GM12878 (cell line): ENCODE data around the gene THAP4. TPM values are rescaled to one million over a fixed set of nuclear protein-coding genes. Genes with fewer than 3 reads are reported as not detected.

Source experiments
- ATAC-seq: fragments of 200-7000 bp; cut with Tn5 transposase; 3 replicates; pipeline ENCODE4 v1.9.1; 2020; ENCODE audit warnings: mild to moderate bottlenecking, moderate library complexity
- BruUV-seq: library from RNA; stranded (reverse); fragments of 400-500 nt; replicated peaks from 2 replicates; lab custom pipeline; 2021; lab: Mats Ljungman, UMichigan
- CTCF ChIA-PET: fragments of 300-600 bp; sonication (Branson Sonifier 250); formaldehyde crosslinking; extraction: SDS; loops from one replicate; lab custom pipeline; 2021; ENCODE audit warnings: inconsistent platforms; lab: Yijun Ruan, JAX
- POLR2A ChIA-PET: fragments of 350-600 bp; formaldehyde crosslinking; extraction: SDS; loops from one replicate; lab custom pipeline; 2021; ENCODE audit warnings: inconsistent platforms; lab: Charles Lee
- RAD21 ChIA-PET: fragments of 300-600 bp; sonication (Branson Sonifier 250); formaldehyde crosslinking; loops from one replicate; lab custom pipeline; 2023; ENCODE audit warnings: antibody characterized with exemption; ENCODE audit not compliant: unreplicated experiment; lab: Charles Lee
- SMC1A ChIA-PET: fragments of 300-600 bp; sonication (Branson Sonifier 250); formaldehyde crosslinking; loops from one replicate; lab custom pipeline; 2023; ENCODE audit not compliant: unreplicated experiment, uncharacterized antibody; lab: Charles Lee
- DNase-seq: peaks from one replicate; pipeline ENCODE4 v3.0.0-alpha.2; 2011; ENCODE audit warnings: low read depth, low spot score
- FAIRE-seq: peaks from 3 replicates; lab custom pipeline; 2011; peaks lifted over from hg19 to GRCh38; lab: Jason Lieb, UNC
- H2AFZ ChIP-seq: 2 replicates; pipeline ENCODE4 v1.6.0; 2011; ENCODE audit warnings: low read depth, low read length, control low read depth; ENCODE audit not compliant: control insufficient read depth
- H3K27ac ChIP-seq: 2 replicates; pipeline ENCODE4 v1.5.1; 2011; ENCODE audit warnings: control low read depth; ENCODE audit not compliant: control insufficient read depth, insufficient read depth
- H3K27me3 ChIP-seq, 2 experiments: replicated peaks in 1 of 2; 2 replicates each; pipeline versions ENCODE4 v1.6.0 to v1.6.1; 2011; ENCODE audit warnings: low read length in 1 of 2; ENCODE audit not compliant: control insufficient read depth in 2 of 2, insufficient read depth in 2 of 2
- H3K36me3 ChIP-seq, 2 experiments: 2 replicates each; pipeline ENCODE4 v1.5.1; 2011; ENCODE audit warnings: low read length in 1 of 2; ENCODE audit not compliant: control insufficient read depth in 2 of 2, insufficient read depth in 2 of 2
- H3K4me1 ChIP-seq: 2 replicates; pipeline ENCODE4 v1.6.1; 2011; ENCODE audit warnings: mild to moderate bottlenecking, low read length, moderate library complexity, mixed read lengths; ENCODE audit not compliant: control insufficient read depth, insufficient read depth
- H3K4me2 ChIP-seq: 2 replicates; pipeline ENCODE4 v1.6.0; 2011; ENCODE audit warnings: control low read depth; ENCODE audit not compliant: control insufficient read depth, insufficient read depth
- H3K4me3 ChIP-seq: fragments of 200-600 bp; sonication (generic); 2 replicates; pipeline ENCODE4 v1.5.1; 2016
- H3K79me2 ChIP-seq: 2 replicates; pipeline ENCODE4 v1.6.0; 2011; ENCODE audit warnings: low read length; ENCODE audit not compliant: control insufficient read depth, insufficient read depth
- H3K9ac ChIP-seq: 2 replicates; pipeline ENCODE4 v1.8.0; 2011; ENCODE audit warnings: low read length, control low read depth, mixed read lengths; ENCODE audit not compliant: control insufficient read depth, insufficient read depth
- H3K9me3 ChIP-seq: replicated peaks from 3 replicates; pipeline ENCODE4 v1.5.1; 2011; ENCODE audit warnings: mild to moderate bottlenecking, low read length; ENCODE audit not compliant: control insufficient read depth, insufficient read depth
- H4K20me1 ChIP-seq: 2 replicates; pipeline ENCODE4 v1.6.0; 2011; ENCODE audit not compliant: control insufficient read depth, insufficient read depth
- ATF2 ChIP-seq: IDR thresholded peaks from 2 replicates; pipeline ENCODE4 v1.6.1; 2012; ENCODE audit warnings: low read length, inconsistent platforms
- CHD2 ChIP-seq: IDR thresholded peaks from 2 replicates; pipeline ENCODE4 v1.6.1; 2011; ENCODE audit warnings: low read depth, low read length, improper control_type of control experiment, borderline replicate concordance
- E4F1 ChIP-seq: fragments of 450-650 bp; IDR thresholded peaks from 2 replicates; pipeline ENCODE4 v1.6.1; 2018; ENCODE audit warnings: borderline replicate concordance, mild to moderate bottlenecking; ENCODE audit not compliant: partially characterized antibody
- FOXM1 ChIP-seq: IDR thresholded peaks from 2 replicates; pipeline ENCODE4 v1.6.1; 2012; ENCODE audit warnings: low read depth, mild to moderate bottlenecking, inconsistent platforms, low read length, moderate library complexity
- IKZF1 ChIP-seq: fragments of 450-650 bp; conservative IDR thresholded peaks from 2 replicates; pipeline ENCODE4 v1.6.1; 2017; ENCODE audit warnings: antibody characterized with exemption, mild to moderate bottlenecking
- IRF3 ChIP-seq: fragments of 450-650 bp; IDR thresholded peaks from 2 replicates; pipeline ENCODE4 v1.6.1; 2014; ENCODE audit warnings: mild to moderate bottlenecking
- MYB ChIP-seq: fragments of 150-350 bp; IDR thresholded peaks from 2 replicates; pipeline ENCODE4 v1.6.1; 2014; ENCODE audit warnings: mild to moderate bottlenecking, low read depth, low read length, borderline replicate concordance
- NFXL1 ChIP-seq: fragments of 450-650 bp; IDR thresholded peaks from 2 replicates; pipeline ENCODE4 v1.6.1; 2017; ENCODE audit warnings: antibody characterized with exemption, mild to moderate bottlenecking, borderline replicate concordance
- NFYA ChIP-seq: IDR thresholded peaks from 2 replicates; pipeline ENCODE4 v1.6.1; 2011; ENCODE audit warnings: low read depth, mild to moderate bottlenecking, low read length, improper control_type of control experiment, borderline replicate concordance
- NKRF ChIP-seq: fragments of 450-650 bp; conservative IDR thresholded peaks from 2 replicates; pipeline ENCODE4 v1.6.1; 2017; ENCODE audit warnings: mild to moderate bottlenecking, moderate library complexity
- NR2C2 ChIP-seq: IDR thresholded peaks from 2 replicates; pipeline ENCODE4 v1.6.1; 2011; ENCODE audit warnings: borderline replicate concordance, low read depth; ENCODE audit not compliant: control insufficient read depth, insufficient read length
- POLR2A ChIP-seq: IDR thresholded peaks from 2 replicates; pipeline ENCODE4 v1.6.1; 2011; ENCODE audit warnings: low read depth, mild to moderate bottlenecking, low read length
- POU2F2 ChIP-seq: IDR thresholded peaks from 3 replicates; pipeline ENCODE4 v1.6.1; 2011; ENCODE audit warnings: low read depth, mild to moderate bottlenecking, low read length, borderline replicate concordance
- SMAD1 ChIP-seq: fragments of 450-650 bp; IDR thresholded peaks from 2 replicates; pipeline ENCODE4 v1.6.1; 2018; ENCODE audit warnings: mild to moderate bottlenecking, low read depth; ENCODE audit not compliant: partially characterized antibody
- SUPT20H ChIP-seq: IDR thresholded peaks from 2 replicates; pipeline ENCODE4 v1.6.1; 2011; ENCODE audit warnings: low read depth, mild to moderate bottlenecking, low read length, moderate library complexity, borderline replicate concordance; ENCODE audit not compliant: control insufficient read depth
- ZBED1 ChIP-seq: IDR thresholded peaks from 2 replicates; pipeline ENCODE4 v1.6.1; 2016; ENCODE audit warnings: borderline replicate concordance
- ZNF622 ChIP-seq: fragments of 450-650 bp; IDR thresholded peaks from 2 replicates; pipeline ENCODE4 v1.6.1; 2017; ENCODE audit warnings: mild to moderate bottlenecking, inconsistent platforms
- WGBS: methylation state at CpG from one replicate; pipeline ENCODE4 v1.1.6; 2016; ENCODE audit warnings: low lambda C conversion rate; ENCODE audit not compliant: insufficient replicate concordance, insufficient coverage; ENCODE audit errors: missing lambda C conversion rate; 5-methylcytosine and 5-hydroxymethylcytosine counted together
- in situ Hi-C: fragments of 300-500 bp; cut with MboI; formaldehyde crosslinking; loops from 9 replicates; pipeline ENCODE4 v1.14.3; 2018; ENCODE audit warnings: mixed read lengths
- intact Hi-C: fragments of 100-400 bp; cut with micrococcal nuclease; formaldehyde crosslinking; loops from one replicate; pipeline ENCODE4 v1.14.2; 2022; ENCODE audit not compliant: unreplicated experiment
- polyA plus RNA-seq, 11 experiments: library from polyadenylated mRNA; depleted of rRNA in 4 of 11; unstranded in 6 of 11; stranded (reverse) in 5 of 11; fragments of >200 nt; fragmentation: Nextera tagmentation in 4 of 11; fragmentation: Illumina TruSeq in 1 of 11; extraction: Ambion mirVana in 4 of 11; extraction: Trizol in 1 of 11; gene quantifications; 1 replicate in 1 of 11; 2 replicates in 10 of 11; pipeline versions ENCODE4 v1.2.1 to v1.2.3, GENCODE V29; 2011 to 2016; ENCODE audit warnings: inconsistent platforms in 2 of 11, missing spikeins in 2 of 11, low read depth in 1 of 11
- total RNA-seq, 4 experiments: library from RNA; depleted of rRNA in 3 of 4; stranded (reverse); fragments of >200 nt in 3 of 4; fragmentation: Illumina TruSeq in 1 of 4; extraction: Trizol in 1 of 4; gene quantifications; 2 replicates each; pipeline versions ENCODE4 v1.2.1 to v1.2.3, GENCODE V29; 2013 to 2021

The THAP4 gene
- total and polyA plus RNA-seq, 10 of the 15 experiments (the other 5 are each of a cell fraction or from before 2014, with no cell fraction given), result 12.9 to 67.7 (median 44.5) TPM

- TF ChIP-seq IRF3 (no peak), NKRF (no peak), MYB (no peak), ZNF622 (no peak), NFXL1 (no peak)
Measured at GRCh38 chr2:241545106-241545505, 91.9 kb downstream of the THAP4 start (continued).

- Histone ChIP-seq H3K4me3 (no peak overlapping the region), H2AFZ (no peak overlapping the region), H3K27ac (no peak overlapping the region), H3K4me1 (no peaks in the 10 kb centered on the region), H3K27me3 (no peaks in the 10 kb centered on the region; a peak in 2 of 4 replicates), H3K9ac (no peak overlapping the region), H3K36me3 (no peaks in the 10 kb centered on the region), H3K9me3 (no peaks in the 10 kb centered on the region; the same call in 2 of the 3 replicates), H4K20me1 (no peaks in the 10 kb centered on the region), H3K79me2 (no peaks in the 10 kb centered on the region), H3K4me2 (no peak overlapping the region)
- DNase-seq, result no peak
- RAD21 ChIA-PET, result no interaction called here
- WGBS, result 85% methylated on average over 15 of the region's 15 CpGs
- ATAC-seq, result no peak
- no peak for FAIRE-seq
- intact Hi-C loops, result no loop called here
- POLR2A ChIA-PET, result no interaction called here
- no TSS peak for BruUV-seq
- in situ Hi-C loops, result no loop called here
- CTCF ChIA-PET, result interaction anchor here (0.6 kb wide), 1 partner anchor 247 kb away, joined by 4 read pairs; no protein-coding TSS in a partner anchor
- SMC1A ChIA-PET, result no interaction called here
- TF ChIP-seq POU2F2 (no peak), SMAD1 (no peak), E4F1 (no peak), SUPT20H (no peak), NFYA (no peak), CHD2 (no peak), FOXM1 (no peak), NR2C2 (no peak), ZBED1 (no peak), ATF2 (no peak), IKZF1 (no peak), POLR2A (no peak)
Measured at GRCh38 chr2:241542278-241542605, 94.7 kb downstream of the THAP4 start.
